Esophagus muscularis mucosa (tissue), 3 donors: ENCODE data around the gene GBX2.

Experiments used
- CTCF ChIP-seq, 3 experiments: fragments of 200-600 bp in 2 of 3; fragments of 450-650 bp in 1 of 3; sonication (generic) in 2 of 3; IDR thresholded peaks; one replicate each; pipeline ENCODE4 v1.5.1; 2017 to 2019; ENCODE audit warnings: antibody characterized with exemption in 3 of 3, mild to moderate bottlenecking in 2 of 3, moderate library complexity in 1 of 3
- POLR2A ChIP-seq: fragments of 450-650 bp; IDR thresholded peaks from one replicate; pipeline ENCODE4 v1.6.1; 2017; ENCODE audit warnings: antibody characterized with exemption, moderate library complexity, mild to moderate bottlenecking, low read depth
- POLR2AphosphoS5 ChIP-seq, 2 donors: sonication (generic); formaldehyde crosslinking; IDR thresholded peaks; one replicate each; pipeline ENCODE4 v1.6.1; 2017; ENCODE audit warnings: antibody characterized with exemption in 2 of 2

DNA sequence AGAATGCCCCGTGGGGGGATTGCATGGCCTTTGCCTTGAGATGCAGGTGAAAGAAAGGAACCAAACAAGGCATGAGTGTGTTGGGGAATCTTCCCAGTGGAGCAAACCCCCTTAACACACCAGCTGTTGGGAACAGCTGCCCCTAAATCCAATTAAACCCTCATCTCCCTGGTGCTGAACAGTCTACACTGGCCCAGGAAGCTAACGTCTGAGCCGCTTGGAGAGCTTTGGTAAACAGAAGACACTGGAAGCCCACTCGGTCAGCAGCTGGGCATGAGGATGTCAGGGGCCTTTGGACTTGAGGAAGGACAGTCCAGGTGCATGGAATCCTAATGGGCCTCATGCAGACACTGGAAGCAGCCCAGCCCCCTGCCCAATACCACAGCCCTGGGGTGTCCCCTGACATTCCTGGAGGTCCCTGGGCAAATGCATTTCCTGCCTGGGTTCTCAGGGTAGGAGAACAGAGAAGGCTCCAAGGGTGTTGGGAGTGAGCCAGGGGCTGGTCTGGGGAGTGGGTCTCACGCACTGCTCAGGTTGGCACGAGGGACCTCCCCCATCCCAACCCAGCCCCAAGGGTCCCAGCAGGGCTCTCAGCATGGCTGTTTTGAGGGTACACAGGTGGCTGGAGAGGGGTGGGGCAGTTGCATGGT, 37.7 kb downstream of the GBX2 start:
- TF ChIP-seq CTCF (IDR thresholded peaks at IDR 0.05) = no peak
- no peak for TF ChIP-seq POLR2A
- no peak for TF ChIP-seq POLR2AphosphoS5 (IDR thresholded peaks at IDR 0.05)
